T-cell (primary cell): ENCODE data around the gene MYCL. TPM values are rescaled to one million over a fixed set of nuclear protein-coding genes. Genes with fewer than 3 reads are reported as not detected.

Source experiments
- ATAC-seq, 4 experiments: fragments of 200-7000 bp in 3 of 4; fragments of 150-1000 bp in 1 of 4; cut with Tn5 transposase; replicated peaks in 1 of 4; 1 replicate in 3 of 4; 2 replicates in 1 of 4; pipeline ENCODE4 v1.10.0; 2021; ENCODE audit warnings: moderate library complexity in 3 of 4, mild to moderate bottlenecking in 2 of 4, moderate number of reproducible peaks in 1 of 4
- CTCF ChIA-PET, 2 donors: fragments of 300-600 bp; sonication (Branson Sonifier 250); formaldehyde crosslinking; loops; one replicate each; lab custom pipeline; 2022; ENCODE audit warnings: antibody characterized with exemption in 2 of 2; lab: Charles Lee
- POLR2A ChIA-PET, 2 donors: fragments of 300-600 bp; sonication (Branson Sonifier 250); formaldehyde crosslinking; loops; one replicate each; lab custom pipeline; 2022; ENCODE audit warnings: antibody characterized with exemption in 2 of 2; lab: Charles Lee
- DNase-seq, 35 experiments: peaks; one replicate each; pipeline versions ENCODE4 v3.0.0 to v3.0.0-alpha.2; 2013 to 2023
- H3K27ac ChIP-seq: one replicate; pipeline ENCODE4 v1.5.1; 2013; ENCODE audit warnings: low read length
- H3K27me3 ChIP-seq, 2 experiments: replicated peaks in 1 of 2; 1 replicate in 1 of 2; 2 replicates in 1 of 2; pipeline versions ENCODE4 v1.6.1 to v1.7.0; 2013; ENCODE audit warnings: low read length in 1 of 2, mixed read lengths in 1 of 2; ENCODE audit not compliant: control insufficient read depth in 2 of 2, insufficient read depth in 2 of 2; ENCODE audit errors: extremely low read depth in 1 of 2
- H3K36me3 ChIP-seq, 2 donors: 1 replicate in 1 of 2; 2 replicates in 1 of 2; pipeline versions ENCODE4 v1.6.1 to v1.7.0; 2013; ENCODE audit warnings: low read length in 1 of 2; ENCODE audit not compliant: control insufficient read depth in 2 of 2, insufficient read depth in 1 of 2; ENCODE audit errors: extremely low read depth in 1 of 2
- H3K4me1 ChIP-seq, 2 experiments: 1 replicate in 1 of 2; 2 replicates in 1 of 2; pipeline versions ENCODE4 v1.6.1 to v1.7.0; 2013; ENCODE audit warnings: low read length in 2 of 2, mixed read lengths in 1 of 2; ENCODE audit not compliant: insufficient read depth in 2 of 2, control insufficient read depth in 1 of 2; ENCODE audit errors: extremely low read depth in 1 of 2
- H3K4me3 ChIP-seq, 2 donors: 1 replicate in 1 of 2; 2 replicates in 1 of 2; pipeline versions ENCODE4 v1.5.1 to v1.7.0; 2013; ENCODE audit warnings: mild to moderate bottlenecking in 2 of 2, low read length in 1 of 2, moderate library complexity in 1 of 2; ENCODE audit not compliant: control insufficient read depth in 1 of 2; ENCODE audit errors: extremely low read depth in 1 of 2
- H3K9me3 ChIP-seq: 2 replicates; pipeline ENCODE4 v1.7.0; 2013
- H3K27ac Mint-ChIP-seq, 2 donors: one replicate each; pipeline ENCODE4 v1.8.0; 2020 to 2021; ENCODE audit warnings: mild to moderate bottlenecking in 2 of 2, mixed read lengths in 2 of 2
- H3K27me3 Mint-ChIP-seq, 2 donors: one replicate each; pipeline ENCODE4 v1.8.0; 2021 to 2022; ENCODE audit warnings: mixed read lengths in 2 of 2
- H3K36me3 Mint-ChIP-seq: one replicate; pipeline ENCODE4 v1.8.0; 2021; ENCODE audit warnings: mixed read lengths
- H3K4me1 Mint-ChIP-seq, 3 donors: one replicate each; pipeline ENCODE4 v1.8.0; 2020 to 2022; ENCODE audit warnings: mixed read lengths in 3 of 3, mild to moderate bottlenecking in 1 of 3
- H3K4me3 Mint-ChIP-seq, 3 donors: one replicate each; pipeline ENCODE4 v1.8.0; 2020 to 2022; ENCODE audit warnings: mild to moderate bottlenecking in 3 of 3, mixed read lengths in 3 of 3, moderate library complexity in 3 of 3
- H3K9me3 Mint-ChIP-seq, 3 donors: one replicate each; pipeline ENCODE4 v1.8.0; 2020 to 2022; ENCODE audit warnings: mixed read lengths in 3 of 3
- WGBS: methylation state at CpG from one replicate; pipeline ENCODE4 v1.1.5; 2013; ENCODE audit warnings: missing lambda C conversion rate; ENCODE audit not compliant: insufficient coverage; 5-methylcytosine and 5-hydroxymethylcytosine counted together
- total RNA-seq, 35 experiments: library from RNA in 6 of 35; stranded (reverse) in 6 of 35; fragments of 120-200 nt in 1 of 35; gene quantifications; one replicate each; pipeline versions ENCODE4 v1.2.1 to v1.2.4 and lab custom pipeline; 2013 to 2026

MYCL gene
- total RNA-seq, 5 donors from 2014 or later (not counting 1 experiment from before 2014, with no cell fraction given), result 0.13 to 0.38 (median 0.22) TPM

GRCh38 chr1:39852876-39853275 lies 48.8 kb downstream of the MYCL start:
- peak overlapping the region in 1 of 2 donors; percentile 53 for H3K27ac Mint-ChIP-seq
- no peaks in the 10 kb centered on the region for H3K27me3 Mint-ChIP-seq
- Histone ChIP-seq H3K27me3 (no peaks in the 10 kb centered on the region), H3K9me3 (no peaks in the 10 kb centered on the region), H3K27ac (no peak overlapping the region), H3K4me3 (no peak overlapping the region), H3K4me1 (no peaks in the 10 kb centered on the region), H3K36me3 (peaks cover 12 to 32% of the 10 kb centered on the region in 2 donors)
- peaks cover 33% of the 10 kb centered on the region for H3K36me3 Mint-ChIP-seq
- peaks cover 0 to 11% (median 7%) of the 10 kb centered on the region in 3 donors for H3K4me1 Mint-ChIP-seq
- CTCF ChIA-PET, result no interaction called here
- no CpG with 5 or more reads among the region's 1 CpG for WGBS
- POLR2A ChIA-PET, result no interaction called here
- no peaks in the 10 kb centered on the region for H3K9me3 Mint-ChIP-seq
- no peak overlapping the region for H3K4me3 Mint-ChIP-seq
- DNase-seq, result no peak
- ATAC-seq, result no peak

GRCh38 chr1:39852214-39852791 lies 49.4 kb downstream of the MYCL start:
- no peaks in the 10 kb centered on the region for H3K27me3 Mint-ChIP-seq

GRCh38 chr1:39850606-39851216 lies 51.0 kb downstream of the MYCL start:
- peaks cover 5 to 6% of the 10 kb centered on the region in 2 experiments for H3K4me1 ChIP-seq
- Mint-ChIP-seq H3K36me3 (peaks cover 28% of the 10 kb centered on the region), H3K27ac (peak overlapping the region; percentile 53 to 69), H3K27me3 (no peaks in the 10 kb centered on the region), H3K9me3 (no peaks in the 10 kb centered on the region), H3K4me3 (no peak overlapping the region), H3K4me1 (peaks cover 6 to 21% (median 16%) of the 10 kb centered on the region in 3 donors)
- H3K36me3 ChIP-seq, result peaks cover 12 to 31% of the 10 kb centered on the region in 2 donors
- DNase-seq (no peak), ATAC-seq (no peak)
- H3K27ac ChIP-seq, result no peak overlapping the region
- H3K9me3 ChIP-seq, result no peaks in the 10 kb centered on the region
- ChIA-PET CTCF (interaction anchor here (0.6 to 1.4 kb wide), 5 partner anchors 10 to 566 kb away, joined by 4 to 6 read pairs (median 4); no protein-coding TSS in a partner anchor), POLR2A (no interaction called here)
- H3K4me3 ChIP-seq, result no peak overlapping the region
- WGBS, result 70% methylated on average over 1 of the region's 3 CpGs
- no peaks in the 10 kb centered on the region for H3K27me3 ChIP-seq

More at GRCh38 chr1:39852214-39852791, 49.4 kb downstream of the MYCL start:
- Histone ChIP-seq H3K27me3 (no peaks in the 10 kb centered on the region), H3K9me3 (no peaks in the 10 kb centered on the region), H3K4me3 (no peak overlapping the region), H3K4me1 (no peaks in the 10 kb centered on the region), H3K36me3 (peaks cover 12 to 35% of the 10 kb centered on the region in 2 donors), H3K27ac (no peak overlapping the region)
- POLR2A ChIA-PET, result no interaction called here
- H3K36me3 Mint-ChIP-seq, result peaks cover 31% of the 10 kb centered on the region
- peak overlapping the region in 1 of 2 donors; percentile 53 for H3K27ac Mint-ChIP-seq
- DNase-seq (no peak), ATAC-seq (no peak)
- H3K9me3 Mint-ChIP-seq, result no peaks in the 10 kb centered on the region
- H3K4me1 Mint-ChIP-seq, result peaks cover 0 to 11% (median 7%) of the 10 kb centered on the region in 3 donors
- no peak overlapping the region for H3K4me3 Mint-ChIP-seq
- no CpG with 5 or more reads among the region's 5 CpGs for WGBS
- CTCF ChIA-PET, result no interaction called here

- 83% methylated on average over 1 of the region's 1 CpG for WGBS
- Mint-ChIP-seq H3K9me3 (no peaks in the 10 kb centered on the region), H3K27me3 (no peaks in the 10 kb centered on the region), H3K27ac (no peak overlapping the region), H3K36me3 (peaks cover 22% of the 10 kb centered on the region), H3K4me3 (no peak overlapping the region), H3K4me1 (peaks cover 21 to 37% (median 31%) of the 10 kb centered on the region in 3 donors)
- H3K9me3 ChIP-seq, result no peaks in the 10 kb centered on the region
- H3K27me3 ChIP-seq, result no peaks in the 10 kb centered on the region
- CTCF ChIA-PET, result no interaction called here
- POLR2A ChIA-PET, result no interaction called here
- no peak overlapping the region for H3K27ac ChIP-seq
- peaks cover 11 to 19% of the 10 kb centered on the region in 2 donors for H3K36me3 ChIP-seq
- peaks cover 17 to 20% of the 10 kb centered on the region in 2 experiments for H3K4me1 ChIP-seq
- no peak overlapping the region for H3K4me3 ChIP-seq
- ATAC-seq (no peak), DNase-seq (no peak)
Observed at GRCh38 chr1:39849203-39849602, 52.5 kb downstream of the MYCL start.

- H3K27me3 ChIP-seq, result no peaks in the 10 kb centered on the region
- H3K4me3 ChIP-seq, result no peak overlapping the region
- no peaks in the 10 kb centered on the region for H3K9me3 Mint-ChIP-seq
- H3K4me1 ChIP-seq, result peaks cover 24 to 28% of the 10 kb centered on the region in 2 experiments
- no peak overlapping the region for H3K27ac Mint-ChIP-seq
- no peak for ATAC-seq
- H3K9me3 ChIP-seq, result no peaks in the 10 kb centered on the region
- DNase-seq, result no peak
- H3K36me3 ChIP-seq, result peaks cover 6 to 17% of the 10 kb centered on the region in 2 donors
- ChIA-PET CTCF (no interaction called here), POLR2A (no interaction called here)
- H3K4me3 Mint-ChIP-seq, result no peak overlapping the region
- peaks cover 23% of the 10 kb centered on the region for H3K36me3 Mint-ChIP-seq
- no peak overlapping the region for H3K27ac ChIP-seq
- no peaks in the 10 kb centered on the region for H3K27me3 Mint-ChIP-seq
- H3K4me1 Mint-ChIP-seq, result peaks cover 33 to 49% (median 44%) of the 10 kb centered on the region in 3 donors
- WGBS, result 100% methylated on average over 3 of the region's 6 CpGs
Observed at GRCh38 chr1:39847940-39848339, 53.8 kb downstream of the MYCL start.

- ATAC-seq (no peak), DNase-seq (no peak)
- peaks cover 45 to 55% (median 55%) of the 10 kb centered on the region in 3 donors for H3K4me1 Mint-ChIP-seq
- H3K36me3 Mint-ChIP-seq, result peaks cover 25% of the 10 kb centered on the region
- no peaks in the 10 kb centered on the region for H3K9me3 ChIP-seq
- no peaks in the 10 kb centered on the region for H3K9me3 Mint-ChIP-seq
- CTCF ChIA-PET, result interaction anchor here (1.2 to 2.2 kb wide), 3 partner anchors 29 to 47 kb away, joined by 3 to 11 read pairs (median 6); no protein-coding TSS in a partner anchor
- WGBS, result no CpG with 5 or more reads among the region's 1 CpG
- no peaks in the 10 kb centered on the region for H3K27me3 Mint-ChIP-seq
- peaks cover 6 to 27% of the 10 kb centered on the region in 2 donors for H3K36me3 ChIP-seq
- H3K4me1 ChIP-seq, result peaks cover 33 to 39% of the 10 kb centered on the region in 2 experiments
- POLR2A ChIA-PET, result interaction anchor here in 1 of 2 donors (0.7 kb wide), 1 partner anchor 868 kb away, joined by 4 read pairs; no protein-coding TSS in a partner anchor
- no peak overlapping the region for H3K4me3 ChIP-seq
- H3K4me3 Mint-ChIP-seq, result no peak overlapping the region
- peak overlapping the region; percentile 71 for H3K27ac ChIP-seq
- H3K27ac Mint-ChIP-seq, result peak overlapping the region; percentile 96 to 98
- H3K27me3 ChIP-seq, result no peaks in the 10 kb centered on the region
Observed at GRCh38 chr1:39846796-39847195, 54.9 kb downstream of the MYCL start.
